ENCODE results near the gene TREML2. TPM values are rescaled to one million over a fixed set of nuclear protein-coding genes. Genes with fewer than 3 reads are reported as not detected.

The TREML2 gene
- total and polyA plus RNA-seq, 9 of the 15 experiments (the other 6 are each of a cell fraction or from before 2014, with no cell fraction given) = 0.20 to 2.9 (median 1.4) TPM

- no peak for TF ChIP-seq MED1 (CRISPR knock-in tag; IDR thresholded peaks at IDR 0.05; ENCODE audit: borderline replicate concordance)
- 0 out of 2 replicates have a peak, but pooled peaks have one; percentile 35 for TF ChIP-seq CBFB (CRISPR knock-in tag; IDR thresholded peaks at IDR 0.05)
- no peak for TF ChIP-seq RUNX1 (IDR thresholded peaks at IDR 0.05; ENCODE audit: low read depth)
- TF ChIP-seq, protein P1, sequence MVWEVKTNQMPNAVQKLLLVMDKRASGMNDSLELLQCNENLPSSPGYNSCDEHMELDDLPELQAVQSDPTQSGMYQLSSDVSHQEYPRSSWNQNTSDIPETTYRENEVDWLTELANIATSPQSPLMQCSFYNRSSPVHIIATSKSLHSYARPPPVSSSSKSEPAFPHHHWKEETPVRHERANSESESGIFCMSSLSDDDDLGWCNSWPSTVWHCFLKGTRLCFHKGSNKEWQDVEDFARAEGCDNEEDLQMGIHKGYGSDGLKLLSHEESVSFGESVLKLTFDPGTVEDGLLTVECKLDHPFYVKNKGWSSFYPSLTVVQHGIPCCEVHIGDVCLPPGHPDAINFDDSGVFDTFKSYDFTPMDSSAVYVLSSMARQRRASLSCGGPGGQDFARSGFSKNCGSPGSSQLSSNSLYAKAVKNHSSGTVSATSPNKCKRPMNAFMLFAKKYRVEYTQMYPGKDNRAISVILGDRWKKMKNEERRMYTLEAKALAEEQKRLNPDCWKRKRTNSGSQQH (CRISPR knock-in tag; IDR thresholded peaks at IDR 0.05) = peak; percentile 90
- TF ChIP-seq NCOR1 (IDR thresholded peaks at IDR 0.05) = peak; percentile 66
- TF ChIP-seq MXI1 (IDR thresholded peaks at IDR 0.05; ENCODE audit: low read depth, low read length) = no peak
- TF ChIP-seq CBFA2T3 (IDR thresholded peaks at IDR 0.05) = peak; percentile 85
- no peak for TF ChIP-seq HEY1 (CRISPR knock-in tag; IDR thresholded peaks at IDR 0.05; ENCODE audit: borderline replicate concordance)
- 0 out of 2 replicates have a peak, but pooled peaks have one; percentile 42 for TF ChIP-seq STAT5A (IDR thresholded peaks at IDR 0.05; ENCODE audit: borderline replicate concordance, low read length)
- TF ChIP-seq ATF1 (CRISPR knock-in tag; IDR thresholded peaks at IDR 0.05) = no peak
- TF ChIP-seq ATF1 (tag; IDR thresholded peaks at IDR 0.05) = peak; percentile 48; the same call in 1 of the 2 replicates
- TF ChIP-seq ZNF316 (IDR thresholded peaks at IDR 0.05) = peak; percentile 62
- TF ChIP-seq, protein P2, sequence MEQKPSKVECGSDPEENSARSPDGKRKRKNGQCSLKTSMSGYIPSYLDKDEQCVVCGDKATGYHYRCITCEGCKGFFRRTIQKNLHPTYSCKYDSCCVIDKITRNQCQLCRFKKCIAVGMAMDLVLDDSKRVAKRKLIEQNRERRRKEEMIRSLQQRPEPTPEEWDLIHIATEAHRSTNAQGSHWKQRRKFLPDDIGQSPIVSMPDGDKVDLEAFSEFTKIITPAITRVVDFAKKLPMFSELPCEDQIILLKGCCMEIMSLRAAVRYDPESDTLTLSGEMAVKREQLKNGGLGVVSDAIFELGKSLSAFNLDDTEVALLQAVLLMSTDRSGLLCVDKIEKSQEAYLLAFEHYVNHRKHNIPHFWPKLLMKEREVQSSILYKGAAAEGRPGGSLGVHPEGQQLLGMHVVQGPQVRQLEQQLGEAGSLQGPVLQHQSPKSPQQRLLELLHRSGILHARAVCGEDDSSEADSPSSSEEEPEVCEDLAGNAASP (IDR thresholded peaks at IDR 0.05) = no peak
- TF ChIP-seq OTX1 (CRISPR knock-in tag; IDR thresholded peaks at IDR 0.05) = 0 out of 2 replicates have a peak, but pooled peaks have one; percentile 34
- peak in 1 of 2 experiments; percentile 62; a peak in 1 of 4 replicates for TF ChIP-seq ARNT (IDR thresholded peaks at IDR 0.05)
- TF ChIP-seq ZEB2 (IDR thresholded peaks at IDR 0.05) = peak; percentile 63; the same call in 1 of the 2 replicates
- TF ChIP-seq ZNF589 (CRISPR knock-in tag; IDR thresholded peaks at IDR 0.05; ENCODE audit: low read depth) = 0 out of 2 replicates have a peak, but pooled peaks have one; percentile 29
- TF ChIP-seq CREM (IDR thresholded peaks at IDR 0.05; ENCODE audit: low read depth) = peak; percentile 92
- peak; percentile 77; the same call in 1 of the 2 replicates for TF ChIP-seq HLTF (IDR thresholded peaks at IDR 0.05)
- peak; percentile 94 for TF ChIP-seq DPF2 (IDR thresholded peaks at IDR 0.05)
- 0 out of 2 replicates have a peak, but pooled peaks have one; percentile 19 for TF ChIP-seq KLF6 (CRISPR knock-in tag; IDR thresholded peaks at IDR 0.05; ENCODE audit: borderline replicate concordance)
- TF ChIP-seq DACH1 (IDR thresholded peaks at IDR 0.05; ENCODE audit: partially characterized antibody) = no peak
- peak; percentile 88 for TF ChIP-seq HDGF (IDR thresholded peaks at IDR 0.05)
- TF ChIP-seq ETV1 (tag; conservative IDR thresholded peaks at IDR 0.05; ENCODE audit: low read depth) = 0 out of 2 replicates have a peak, but pooled peaks have one; percentile 40
- 0 out of 2 replicates have a peak, but pooled peaks have one; percentile 22 for TF ChIP-seq NKRF (IDR thresholded peaks at IDR 0.05; ENCODE audit: borderline replicate concordance)
- TF ChIP-seq MITF (IDR thresholded peaks at IDR 0.05) = no peak
- TF ChIP-seq BRF1 (IDR thresholded peaks at IDR 0.05; ENCODE audit: borderline replicate concordance, extremely low read depth, insufficient read length) = no peak
Measured at GRCh38 chr6:41201764-41202173, 820 bp upstream of the TREML2 start (continued).

Measured in K562 (cell line).